Measurements from ENCODE around the gene SYK.

DNA sequence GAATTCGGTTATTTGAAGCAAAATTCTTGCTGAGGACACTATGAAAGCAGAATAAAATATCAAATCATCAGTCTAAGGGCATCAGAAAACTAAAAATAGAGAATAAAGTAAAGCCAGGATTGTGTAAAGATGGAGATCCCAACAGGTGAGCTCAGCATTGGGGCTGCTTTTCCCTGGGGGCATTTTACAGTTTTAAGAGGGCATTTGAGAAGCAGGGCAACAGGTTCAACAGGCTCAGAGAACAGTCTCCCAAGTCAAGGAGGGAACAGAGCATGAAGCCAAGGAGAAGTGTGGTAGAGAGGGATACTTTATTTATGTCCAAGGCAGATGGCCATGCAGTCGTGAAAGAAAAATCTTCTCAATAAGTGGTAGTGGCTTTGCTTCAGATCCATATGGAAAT is 145.4 kb downstream of the SYK start:
- TF ChIP-seq, protein P1, sequence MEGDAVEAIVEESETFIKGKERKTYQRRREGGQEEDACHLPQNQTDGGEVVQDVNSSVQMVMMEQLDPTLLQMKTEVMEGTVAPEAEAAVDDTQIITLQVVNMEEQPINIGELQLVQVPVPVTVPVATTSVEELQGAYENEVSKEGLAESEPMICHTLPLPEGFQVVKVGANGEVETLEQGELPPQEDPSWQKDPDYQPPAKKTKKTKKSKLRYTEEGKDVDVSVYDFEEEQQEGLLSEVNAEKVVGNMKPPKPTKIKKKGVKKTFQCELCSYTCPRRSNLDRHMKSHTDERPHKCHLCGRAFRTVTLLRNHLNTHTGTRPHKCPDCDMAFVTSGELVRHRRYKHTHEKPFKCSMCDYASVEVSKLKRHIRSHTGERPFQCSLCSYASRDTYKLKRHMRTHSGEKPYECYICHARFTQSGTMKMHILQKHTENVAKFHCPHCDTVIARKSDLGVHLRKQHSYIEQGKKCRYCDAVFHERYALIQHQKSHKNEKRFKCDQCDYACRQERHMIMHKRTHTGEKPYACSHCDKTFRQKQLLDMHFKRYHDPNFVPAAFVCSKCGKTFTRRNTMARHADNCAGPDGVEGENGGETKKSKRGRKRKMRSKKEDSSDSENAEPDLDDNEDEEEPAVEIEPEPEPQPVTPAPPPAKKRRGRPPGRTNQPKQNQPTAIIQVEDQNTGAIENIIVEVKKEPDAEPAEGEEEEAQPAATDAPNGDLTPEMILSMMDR (IDR thresholded peaks at IDR 0.05), result no peak
- no peak for TF ChIP-seq EZH2 (IDR thresholded peaks at IDR 0.05)
